Measurements from ENCODE around the gene MS4A8. TPM values are rescaled to one million over a fixed set of nuclear protein-coding genes. Genes with fewer than 3 reads are reported as not detected.

MS4A8 gene, protein sequence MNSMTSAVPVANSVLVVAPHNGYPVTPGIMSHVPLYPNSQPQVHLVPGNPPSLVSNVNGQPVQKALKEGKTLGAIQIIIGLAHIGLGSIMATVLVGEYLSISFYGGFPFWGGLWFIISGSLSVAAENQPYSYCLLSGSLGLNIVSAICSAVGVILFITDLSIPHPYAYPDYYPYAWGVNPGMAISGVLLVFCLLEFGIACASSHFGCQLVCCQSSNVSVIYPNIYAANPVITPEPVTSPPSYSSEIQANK
- not detected in 5 replicates for total RNA-seq (2022; extraction: Qiagen RNA extraction; ENCODE audit: low read depth)

DNA sequence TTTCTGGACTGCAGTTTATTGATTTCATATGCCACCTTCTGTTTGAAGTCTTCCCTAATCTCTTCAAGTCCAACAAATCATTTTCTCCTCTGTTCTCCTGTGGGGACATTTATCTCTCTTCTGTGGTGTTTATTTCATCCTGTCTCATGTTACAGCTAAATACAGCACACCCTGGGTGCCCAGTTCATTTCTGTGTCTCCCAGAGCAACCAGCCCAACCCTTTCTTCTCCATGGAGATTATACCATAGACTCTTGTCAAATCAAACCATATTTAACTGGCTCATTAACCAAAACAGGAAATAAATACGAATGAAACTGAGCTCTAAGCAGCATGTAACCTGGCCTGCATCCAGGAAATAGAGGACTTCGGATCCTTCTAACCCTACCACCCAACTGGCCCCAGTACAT is at the start of gene MS4A8:
TSS of gene MS4A8 (plus strand) at position 329 of the 408 bp plus-strand sequence. CDS start 1,249 bp downstream, outside the sequence.

DNA sequence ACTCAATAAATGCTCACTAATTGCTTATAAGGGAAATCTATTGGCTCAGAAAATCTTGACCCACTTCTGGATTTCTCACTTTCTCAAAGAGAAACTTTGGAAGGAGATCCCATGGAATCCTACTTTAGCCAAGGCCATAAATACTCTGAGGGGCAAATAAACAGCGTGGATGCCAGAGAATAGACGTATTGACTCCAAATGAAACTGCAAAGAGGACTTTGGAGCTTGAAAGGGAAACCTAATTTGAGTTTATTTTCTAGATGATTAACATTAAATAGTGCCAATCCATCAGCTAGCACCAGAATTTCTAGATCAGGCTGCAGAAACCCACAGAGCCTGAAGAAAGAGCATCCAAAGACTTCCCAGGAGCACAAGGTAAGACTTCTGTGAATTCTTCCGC is 25.0 kb downstream of the MS4A8 start, which contains the start of gene MS4A18:
TSS of gene MS4A18 (plus strand) at position 301 of the 400 bp plus-strand sequence.

DNA sequence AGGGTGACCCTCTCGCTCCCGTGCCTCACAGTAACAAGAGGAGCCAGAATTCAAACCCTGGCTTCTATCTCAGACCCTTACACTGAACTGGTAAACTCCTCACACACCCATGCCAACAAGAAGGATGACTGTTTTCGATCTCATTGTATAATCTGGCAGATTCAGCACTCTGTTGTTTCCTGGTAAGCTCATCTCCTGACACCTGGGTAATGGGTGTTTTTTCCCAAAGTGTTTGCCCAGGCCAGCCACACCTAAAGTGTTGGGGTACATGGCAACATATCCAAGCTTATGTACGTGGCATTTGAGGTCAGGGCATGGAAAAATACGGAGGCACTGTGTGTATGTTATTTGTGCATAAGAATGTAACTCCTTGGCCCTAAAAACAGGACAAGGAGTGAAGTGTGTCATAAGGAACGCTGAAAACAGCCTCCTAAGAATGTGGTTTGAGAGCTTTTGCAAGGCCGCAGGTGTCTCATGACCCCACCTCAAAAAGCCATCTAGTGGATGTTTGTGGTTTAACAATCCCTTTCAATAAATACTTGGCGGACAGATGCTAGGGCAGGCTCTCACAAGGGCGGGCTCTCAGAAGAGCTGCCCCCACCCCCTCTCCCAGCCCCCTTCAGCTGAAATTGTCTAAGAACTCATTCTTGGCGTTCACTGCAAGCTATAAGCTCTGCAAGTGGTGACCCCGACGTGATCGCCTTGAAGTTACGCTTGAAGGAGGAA is 57.1 kb downstream of the MS4A8 start, which contains the start of gene MS4A15:
TSS of gene MS4A15 (plus strand) at position 561 of the 726 bp plus-strand sequence. CDS start 6,867 bp downstream, outside the sequence.

Other genes starting within 250 kb of the MS4A8 start
- not detected in 5 replicates for gene MS4A1, start 243.8 kb upstream of the MS4A8 start, total RNA-seq (2022; extraction: Qiagen RNA extraction; ENCODE audit: low read depth)
- gene MS4A12, start 206.8 kb upstream of the MS4A8 start, total RNA-seq (2022; extraction: Qiagen RNA extraction; ENCODE audit: low read depth): not detected in 5 replicates
- gene MS4A13, start 184.2 kb upstream of the MS4A8 start, total RNA-seq (2022; extraction: Qiagen RNA extraction; ENCODE audit: low read depth): not detected in 5 replicates
- gene MS4A18, start 25.1 kb downstream of the MS4A8 start, total RNA-seq (2022; extraction: Qiagen RNA extraction; ENCODE audit: low read depth): not detected in 5 replicates
- gene MS4A15, start 57.3 kb downstream of the MS4A8 start, total RNA-seq (2022; extraction: Qiagen RNA extraction; ENCODE audit: low read depth): not detected in 5 replicates
- not detected in 5 replicates for gene MS4A10, start 85.7 kb downstream of the MS4A8 start, total RNA-seq (2022; extraction: Qiagen RNA extraction; ENCODE audit: low read depth)
- gene CCDC86, start 142.5 kb downstream of the MS4A8 start, total RNA-seq (2022; extraction: Qiagen RNA extraction; ENCODE audit: low read depth): 92.7 to 113 TPM (median 102 TPM) in 5 replicates
- gene PTGDR2, start 156.3 kb downstream of the MS4A8 start, total RNA-seq (2022; extraction: Qiagen RNA extraction; ENCODE audit: low read depth): 0.03 to 0.08 TPM (median 0.07 TPM) in 3 of 5 replicates, not detected in the others
- gene ZP1, start 167.9 kb downstream of the MS4A8 start, total RNA-seq (2022; extraction: Qiagen RNA extraction; ENCODE audit: low read depth): 0.09 to 0.58 TPM (median 0.16 TPM) in 5 replicates
- 165 to 207 TPM (median 191 TPM) in 5 replicates for gene PRPF19, start 207.0 kb downstream of the MS4A8 start, total RNA-seq (2022; extraction: Qiagen RNA extraction; ENCODE audit: low read depth)
- gene TMEM109, start 214.5 kb downstream of the MS4A8 start, total RNA-seq (2022; extraction: Qiagen RNA extraction; ENCODE audit: low read depth): 116 to 131 TPM (median 128 TPM) in 5 replicates
- gene TMEM132A, start 224.8 kb downstream of the MS4A8 start, total RNA-seq (2022; extraction: Qiagen RNA extraction; ENCODE audit: low read depth): 128 to 202 TPM (median 168 TPM) in 5 replicates